WERI-Rb-1 (cell line): ENCODE measurements around the gene LRP1B.

Experiments
- DNase-seq: peaks from one replicate; pipeline ENCODE4 v3.0.0-alpha.2; 2020
- H3K27ac ChIP-seq: fragments of 250-450 bp; sonication (Bioruptor Pico); 2 replicates; pipeline ENCODE4 v1.5.1; 2020; ENCODE audit warnings: mild to moderate bottlenecking, moderate library complexity
- H3K27me3 ChIP-seq: fragments of 250-450 bp; sonication (Bioruptor Pico); 2 replicates; pipeline ENCODE4 v1.5.1; 2021; ENCODE audit warnings: mild to moderate bottlenecking, low read depth, moderate library complexity; ENCODE audit not compliant: insufficient read depth, severe bottlenecking
- H3K36me3 ChIP-seq: fragments of 250-450 bp; sonication (Bioruptor Pico); 2 replicates; pipeline ENCODE4 v1.5.1; 2020; ENCODE audit warnings: mild to moderate bottlenecking, moderate library complexity
- H3K4me3 ChIP-seq: 2 replicates; pipeline ENCODE4 v1.5.1; 2011; ENCODE audit warnings: low read depth, mild to moderate bottlenecking, control low read depth, low read length
- H3K9me3 ChIP-seq: fragments of 250-450 bp; sonication (Bioruptor Pico); 2 replicates; pipeline ENCODE4 v1.5.1; 2021; ENCODE audit warnings: mild to moderate bottlenecking, moderate library complexity; ENCODE audit not compliant: severe bottlenecking
- CTCF ChIP-seq: IDR thresholded peaks from 2 replicates; pipeline ENCODE4 v1.5.1; 2011; ENCODE audit warnings: low read depth, mild to moderate bottlenecking, control low read depth, inconsistent platforms, low read length

Gene LRP1B

GRCh38 chr2:141737492-141738255 is 393.1 kb downstream of the LRP1B start:
- H3K4me3 ChIP-seq, result no peak overlapping the region
- H3K9me3 ChIP-seq, result no peaks in the 10 kb centered on the region
- TF ChIP-seq CTCF, result no peak

GRCh38 chr2:141736466-141736865 is 394.4 kb downstream of the LRP1B start:
- Histone ChIP-seq H3K9me3 (no peaks in the 10 kb centered on the region), H3K4me3 (no peak overlapping the region), H3K27me3 (no peaks in the 10 kb centered on the region), H3K27ac (no peak overlapping the region), H3K36me3 (no peaks in the 10 kb centered on the region)
- no peak for TF ChIP-seq CTCF
- no peak for DNase-seq

More at GRCh38 chr2:141737492-141738255, 393.1 kb downstream of the LRP1B start:
- Histone ChIP-seq H3K27me3 (no peaks in the 10 kb centered on the region), H3K36me3 (no peaks in the 10 kb centered on the region), H3K27ac (no peak overlapping the region)
- DNase-seq, result no peak

- DNase-seq, result peak; percentile 73
- TF ChIP-seq CTCF, result no peak; the same call in 1 of the 2 replicates
- H3K9me3 ChIP-seq, result no peaks in the 10 kb centered on the region
- H3K27ac ChIP-seq, result peak overlapping the region; percentile 23; the same call in 1 of the 2 replicates
- H3K27me3 ChIP-seq, result no peaks in the 10 kb centered on the region
- no peaks in the 10 kb centered on the region for H3K36me3 ChIP-seq
- no peak overlapping the region for H3K4me3 ChIP-seq
Observed at GRCh38 chr2:141728886-141729285, 401.9 kb downstream of the LRP1B start.

- H3K36me3 ChIP-seq, result no peaks in the 10 kb centered on the region
- H3K27me3 ChIP-seq, result no peaks in the 10 kb centered on the region
- H3K9me3 ChIP-seq, result no peaks in the 10 kb centered on the region
- TF ChIP-seq CTCF, result no peak
- peak overlapping the region; percentile 29; the same call in 1 of the 2 replicates for H3K27ac ChIP-seq
- H3K4me3 ChIP-seq, result no peak overlapping the region
- no peak for DNase-seq
Observed at GRCh38 chr2:141728142-141728541, 402.7 kb downstream of the LRP1B start.

GRCh38 chr2:141724426-141724825 is 406.4 kb downstream of the LRP1B start:
- no peaks in the 10 kb centered on the region for H3K9me3 ChIP-seq
- TF ChIP-seq CTCF, result no peak
- H3K27ac ChIP-seq, result no peak overlapping the region
- DNase-seq, result no peak
- H3K4me3 ChIP-seq, result no peak overlapping the region
- no peaks in the 10 kb centered on the region for H3K27me3 ChIP-seq
- no peaks in the 10 kb centered on the region for H3K36me3 ChIP-seq

GRCh38 chr2:141723814-141724213 is 407.0 kb downstream of the LRP1B start:
- no peak overlapping the region for H3K4me3 ChIP-seq
- no peak for TF ChIP-seq CTCF
- H3K9me3 ChIP-seq, result no peaks in the 10 kb centered on the region
- DNase-seq, result no peak
- no peaks in the 10 kb centered on the region for H3K36me3 ChIP-seq
- no peak overlapping the region for H3K27ac ChIP-seq
- H3K27me3 ChIP-seq, result no peaks in the 10 kb centered on the region
